Endodermal cell (in vitro differentiated cells): ENCODE data around the gene CX3CL1. TPM values are rescaled to one million over a fixed set of nuclear protein-coding genes. Genes with fewer than 3 reads are reported as not detected.

Experiments
- DNase-seq: peaks from one replicate; pipeline ENCODE4 v3.0.0-alpha.2; 2017
- H3K27ac ChIP-seq: 2 replicates; pipeline ENCODE4 v1.5.1; 2013; ENCODE audit warnings: mild to moderate bottlenecking, low read depth, low read length, moderate library complexity
- H3K27me3 ChIP-seq: 2 replicates; pipeline ENCODE4 v1.6.1; 2013; ENCODE audit warnings: mild to moderate bottlenecking, low read length, moderate library complexity; ENCODE audit not compliant: insufficient read depth, control insufficient read depth, poor library complexity, severe bottlenecking
- H3K36me3 ChIP-seq: 2 replicates; pipeline ENCODE4 v1.7.0; 2013; ENCODE audit warnings: mild to moderate bottlenecking, low read length, moderate library complexity; ENCODE audit not compliant: control insufficient read depth, insufficient read depth
- H3K4me1 ChIP-seq: one replicate; pipeline ENCODE4 v1.7.0; 2013; ENCODE audit warnings: low read length; ENCODE audit not compliant: control insufficient read depth, insufficient read depth
- H3K4me3 ChIP-seq: 2 replicates; pipeline ENCODE4 v1.5.1; 2013; ENCODE audit warnings: mild to moderate bottlenecking, low read length, moderate library complexity
- H3K9ac ChIP-seq: 2 replicates; pipeline ENCODE4 v1.6.1; 2013; ENCODE audit warnings: mild to moderate bottlenecking, low read length, moderate library complexity; ENCODE audit not compliant: poor library complexity, severe bottlenecking; ENCODE audit errors: extremely low read depth
- H3K9me3 ChIP-seq: 2 replicates; pipeline ENCODE4 v1.6.1; 2013; ENCODE audit warnings: mild to moderate bottlenecking, low read length, moderate library complexity; ENCODE audit not compliant: control insufficient read depth
- H3K27ac Mint-ChIP-seq: 2 replicates; pipeline ENCODE4 v1.8.0; 2020; ENCODE audit warnings: mixed read lengths
- H3K27me3 Mint-ChIP-seq: 2 replicates; pipeline ENCODE4 v1.8.0; 2021; ENCODE audit warnings: mild to moderate bottlenecking, mixed read lengths; ENCODE audit not compliant: insufficient read depth
- H3K36me3 Mint-ChIP-seq: 2 replicates; pipeline ENCODE4 v1.8.0; 2020; ENCODE audit warnings: low read depth, mixed read lengths
- H3K4me1 Mint-ChIP-seq: 2 replicates; pipeline ENCODE4 v1.8.0; 2020; ENCODE audit warnings: mixed read lengths
- H3K4me3 Mint-ChIP-seq: 2 replicates; pipeline ENCODE4 v1.8.0; 2020; ENCODE audit warnings: mild to moderate bottlenecking, moderate library complexity, mixed read lengths
- H3K9me3 Mint-ChIP-seq: 2 replicates; pipeline ENCODE4 v1.8.0; 2020; ENCODE audit warnings: mild to moderate bottlenecking, mixed read lengths
- WGBS, 2 experiments: methylation state at CpG; one replicate each; pipeline versions ENCODE4 v1.1.5 to v1.1.7; 2013; ENCODE audit warnings: missing lambda C conversion rate in 2 of 2, mixed read lengths in 1 of 2; ENCODE audit not compliant: insufficient coverage in 1 of 2, insufficient read length in 1 of 2; 5-methylcytosine and 5-hydroxymethylcytosine counted together
- total RNA-seq, 2 donors: library from RNA; stranded (reverse); fragmentation: NEBNext Ultra II Directional in 1 of 2; extraction: Animal tissue kit (Norgen Biotek cat#: 25700) in 1 of 2; gene quantifications; 2 replicates in 1 of 2; 3 replicates in 1 of 2; pipeline ENCODE4 v1.2.1, GENCODE V29; 2021
- TF ChIP-seq, protein P1 (sequence below): fragments of 200-600 bp; sonication (generic); conservative IDR thresholded peaks from 2 replicates; pipeline ENCODE4 v1.5.0; 2021; ENCODE audit warnings: antibody characterized with exemption, mild to moderate bottlenecking

Gene CX3CL1
- total RNA-seq, 2 donors from 2014 or later, result 0.18 to 1.0 TPM

DNA sequence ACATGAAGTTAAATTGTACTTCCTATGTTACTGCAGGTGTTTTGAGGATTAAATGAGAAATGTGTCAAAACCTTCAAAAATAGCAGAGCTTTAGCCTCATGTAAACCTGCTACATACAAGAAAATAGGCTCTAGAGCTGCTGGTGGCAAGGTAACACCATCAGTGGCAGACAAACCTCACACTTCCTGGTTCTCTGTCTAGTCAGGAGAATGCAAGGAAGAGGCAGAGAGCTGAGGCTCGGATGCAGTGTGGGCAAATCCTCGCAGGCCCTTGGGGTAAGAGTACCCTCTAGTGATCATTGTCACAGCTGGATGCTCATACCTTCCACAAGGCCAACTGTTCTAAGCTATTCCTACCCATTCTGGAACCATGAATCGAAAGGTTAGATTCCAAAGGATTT is 60.7 kb downstream of the CX3CL1 start:
- no peaks in the 10 kb centered on the region for H3K27me3 ChIP-seq
- H3K36me3 ChIP-seq, result peaks cover 91% of the 10 kb centered on the region
- Mint-ChIP-seq H3K27me3 (peaks cover 4% of the 10 kb centered on the region), H3K27ac (no peak overlapping the region), H3K4me3 (no peak overlapping the region), H3K4me1 (peaks cover 10% of the 10 kb centered on the region), H3K9me3 (no peaks in the 10 kb centered on the region), H3K36me3 (peaks cover 80% of the 10 kb centered on the region)
- no peak overlapping the region for H3K4me3 ChIP-seq
- TF ChIP-seq, protein P1, sequence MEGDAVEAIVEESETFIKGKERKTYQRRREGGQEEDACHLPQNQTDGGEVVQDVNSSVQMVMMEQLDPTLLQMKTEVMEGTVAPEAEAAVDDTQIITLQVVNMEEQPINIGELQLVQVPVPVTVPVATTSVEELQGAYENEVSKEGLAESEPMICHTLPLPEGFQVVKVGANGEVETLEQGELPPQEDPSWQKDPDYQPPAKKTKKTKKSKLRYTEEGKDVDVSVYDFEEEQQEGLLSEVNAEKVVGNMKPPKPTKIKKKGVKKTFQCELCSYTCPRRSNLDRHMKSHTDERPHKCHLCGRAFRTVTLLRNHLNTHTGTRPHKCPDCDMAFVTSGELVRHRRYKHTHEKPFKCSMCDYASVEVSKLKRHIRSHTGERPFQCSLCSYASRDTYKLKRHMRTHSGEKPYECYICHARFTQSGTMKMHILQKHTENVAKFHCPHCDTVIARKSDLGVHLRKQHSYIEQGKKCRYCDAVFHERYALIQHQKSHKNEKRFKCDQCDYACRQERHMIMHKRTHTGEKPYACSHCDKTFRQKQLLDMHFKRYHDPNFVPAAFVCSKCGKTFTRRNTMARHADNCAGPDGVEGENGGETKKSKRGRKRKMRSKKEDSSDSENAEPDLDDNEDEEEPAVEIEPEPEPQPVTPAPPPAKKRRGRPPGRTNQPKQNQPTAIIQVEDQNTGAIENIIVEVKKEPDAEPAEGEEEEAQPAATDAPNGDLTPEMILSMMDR, result no peak
- no peak for DNase-seq
- H3K9ac ChIP-seq, result no peak overlapping the region
- no peaks in the 10 kb centered on the region for H3K9me3 ChIP-seq
- H3K27ac ChIP-seq, result no peak overlapping the region
- 95 to 100% methylated on average over 3 of the region's 3 CpGs for WGBS, 2 experiments
- peaks cover 4% of the 10 kb centered on the region for H3K4me1 ChIP-seq

DNA sequence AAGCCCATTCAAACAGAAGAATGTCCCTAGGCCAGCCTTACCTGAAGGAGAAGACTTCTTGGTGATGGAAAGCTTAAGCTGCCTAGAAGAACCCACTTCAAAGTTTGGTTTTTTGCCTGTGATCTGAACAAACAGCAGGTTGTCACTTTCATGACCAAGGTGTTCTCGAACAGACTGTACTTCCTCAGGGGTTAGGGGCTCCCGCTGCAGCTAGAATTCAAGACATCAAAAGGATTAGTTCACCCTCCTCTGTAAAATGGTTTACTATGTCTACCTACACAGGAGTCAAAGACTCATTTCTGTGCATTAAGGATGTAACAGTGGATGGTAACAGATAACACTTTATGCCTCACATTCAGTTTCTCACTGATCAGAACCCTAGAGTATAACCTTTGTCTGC is 61.7 kb downstream of the CX3CL1 start:
- Histone ChIP-seq H3K4me3 (no peak overlapping the region), H3K27me3 (no peaks in the 10 kb centered on the region), H3K9me3 (peaks cover 2% of the 10 kb centered on the region), H3K9ac (no peak overlapping the region), H3K36me3 (peaks cover 93% of the 10 kb centered on the region), H3K27ac (no peak overlapping the region), H3K4me1 (no peaks in the 10 kb centered on the region)
- DNase-seq, result no peak
- TF ChIP-seq, protein P1, result no peak
- WGBS, 2 experiments, result 98% methylated on average over 2 of the region's 2 CpGs; no CpG with 5 or more reads in 1 of the 2 experiments
- H3K36me3 Mint-ChIP-seq, result peaks cover 81% of the 10 kb centered on the region
- H3K27ac Mint-ChIP-seq, result no peak overlapping the region
- H3K4me1 Mint-ChIP-seq, result peaks cover under 1% of the 10 kb centered on the region
- H3K27me3 Mint-ChIP-seq, result peaks cover 4% of the 10 kb centered on the region
- peaks cover 3% of the 10 kb centered on the region for H3K9me3 Mint-ChIP-seq
- no peak overlapping the region for H3K4me3 Mint-ChIP-seq

Other genes starting within 250 kb of the CX3CL1 start
- gene PSME3IP1, start 186.5 kb upstream of the CX3CL1 start, total RNA-seq, result 100 to 1,000 TPM in 1 of 2 donors, 10 to 100 TPM in 1; 94.2 to 102 TPM
- gene RSPRY1, start 186.2 kb upstream of the CX3CL1 start, total RNA-seq, result 10 to 100 TPM; 40.3 to 46.5 TPM
- gene ARL2BP, start 127.2 kb upstream of the CX3CL1 start, total RNA-seq, result 10 to 100 TPM; 22.6 to 31.3 TPM
- 1 to 10 TPM; 5.9 to 9.1 TPM for gene PLLP, start 87.8 kb upstream of the CX3CL1 start, total RNA-seq
- not detected for gene CCL22, start 13.7 kb upstream of the CX3CL1 start, total RNA-seq
- not detected for gene CCL17, start 32.3 kb downstream of the CX3CL1 start, total RNA-seq
- gene CIAPIN1, start 74.9 kb downstream of the CX3CL1 start, total RNA-seq, result 10 to 100 TPM; 77.5 to 87.1 TPM
- gene COQ9, start 75.0 kb downstream of the CX3CL1 start, total RNA-seq, result 10 to 100 TPM; 34.5 to 38.2 TPM
- 10 to 100 TPM; 72.0 to 88.3 TPM for gene POLR2C, start 90.2 kb downstream of the CX3CL1 start, total RNA-seq
- gene DOK4, start 114.0 kb downstream of the CX3CL1 start, total RNA-seq, result 10 to 100 TPM; 17.9 to 22.1 TPM
- 1 to 10 TPM; 6.7 to 9.8 TPM for gene CCDC102A, start 164.1 kb downstream of the CX3CL1 start, total RNA-seq
- gene ADGRG5, start 170.2 kb downstream of the CX3CL1 start, total RNA-seq, result 1 to 10 TPM; 3.6 to 4.8 TPM